ENCODE data around the gene OR56A5.

OR56A5 gene

GRCh38 chr11:5931061-5931460 is 37.2 kb downstream of the OR56A5 start:
- no peak for DNase-seq

DNA sequence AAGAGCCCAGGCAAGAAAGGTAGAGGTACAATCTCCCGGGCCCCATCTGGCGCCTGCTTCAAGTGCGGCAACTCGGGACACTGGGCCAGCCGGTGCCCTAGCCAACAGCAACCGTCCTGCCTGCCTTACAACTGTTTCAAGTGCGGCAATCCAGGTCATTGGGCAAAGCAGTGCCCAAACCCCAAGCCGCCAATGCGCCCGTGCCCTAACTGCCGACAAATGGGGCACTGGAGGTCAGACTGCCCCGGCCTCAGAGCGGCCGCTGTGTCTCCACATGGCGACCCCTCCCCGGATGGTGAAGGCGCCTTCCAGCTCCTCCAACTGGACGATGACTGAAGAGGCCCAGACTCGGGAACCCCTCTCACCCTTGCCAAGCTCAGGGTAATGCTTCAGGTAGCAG is 37.7 kb downstream of the OR56A5 start:
- DNase-seq, result no peak

DNA sequence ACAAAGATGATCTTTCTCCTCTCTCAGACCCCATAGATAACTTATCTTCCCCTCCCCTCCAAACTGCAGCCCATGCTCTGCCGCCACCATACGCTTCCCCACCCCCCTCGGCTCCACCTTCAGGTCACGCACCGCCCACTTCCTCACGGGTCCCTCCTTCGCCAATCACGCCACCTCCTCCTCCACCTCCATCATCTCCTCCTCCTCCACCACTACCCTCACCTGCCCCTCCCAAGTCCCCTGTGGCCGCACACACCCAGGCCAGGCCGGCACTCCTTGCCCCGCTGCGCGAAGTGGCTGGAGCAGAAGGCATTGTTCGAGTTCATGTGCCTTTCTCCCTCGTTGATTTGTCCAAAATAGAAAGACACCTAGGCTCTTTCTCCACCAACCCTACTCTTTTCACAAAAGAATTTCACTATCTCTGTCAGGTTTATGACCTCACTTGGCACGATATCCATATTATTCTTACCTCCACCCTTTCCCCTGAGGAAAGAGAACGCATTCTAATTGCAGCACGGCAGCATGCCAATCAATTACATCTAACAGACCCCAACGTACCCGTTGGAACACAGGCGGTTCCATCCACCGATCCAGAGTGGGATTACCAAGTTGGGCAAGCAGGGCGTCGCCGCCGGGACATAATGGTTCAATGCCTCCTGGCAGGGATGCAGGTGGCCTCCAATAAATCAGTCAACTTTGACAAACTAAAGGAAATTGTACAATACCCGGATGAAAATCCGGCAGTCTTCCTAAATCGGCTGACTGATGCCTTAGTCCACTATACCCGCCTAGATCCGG is 38.5 kb downstream of the OR56A5 start:
- DNase-seq, result no peak

- DNase-seq, result no peak
Measured at GRCh38 chr11:5928811-5929210, 39.5 kb downstream of the OR56A5 start.

DNA sequence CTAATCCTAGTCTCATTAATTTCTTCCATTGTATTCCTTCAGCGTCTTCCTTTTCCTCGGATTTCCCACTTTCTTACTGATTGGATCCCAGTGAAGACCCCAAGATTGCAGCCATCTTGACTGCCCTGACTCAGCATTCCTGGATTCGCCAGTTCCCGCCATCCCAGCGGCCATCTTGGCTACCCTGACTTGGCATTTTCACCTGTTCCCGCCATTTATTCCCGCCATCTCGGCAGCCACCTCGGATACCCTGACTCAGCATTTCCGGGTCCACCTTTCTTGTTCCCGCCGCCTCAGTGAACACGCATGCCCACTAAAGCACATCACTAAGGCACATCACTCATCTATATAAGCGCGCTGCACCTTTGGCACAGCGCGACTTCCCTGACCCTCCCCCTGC is 40.0 kb downstream of the OR56A5 start:
- no peak for DNase-seq

DNA sequence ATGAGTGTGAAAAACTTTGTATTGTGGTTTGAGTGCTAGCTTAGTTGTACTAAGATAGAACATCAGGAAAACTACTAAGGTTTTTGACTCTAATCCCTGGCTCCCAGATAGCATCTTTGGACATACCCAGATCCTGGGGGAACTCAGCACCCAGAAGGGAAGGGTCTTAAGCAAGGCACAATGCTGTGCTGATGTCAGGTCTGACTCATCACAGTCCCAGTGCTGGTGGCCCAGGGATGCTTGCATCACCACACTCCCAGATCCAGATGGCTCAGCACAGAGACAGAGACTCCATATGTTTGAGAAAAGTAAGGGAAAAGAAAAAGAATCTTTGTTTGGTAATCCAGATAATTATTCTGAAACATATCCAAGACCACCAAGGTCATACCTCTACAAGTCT is 44.5 kb downstream of the OR56A5 start:
- no peak for DNase-seq

- no peak for DNase-seq
Measured at GRCh38 chr11:5923427-5923776, 44.9 kb downstream of the OR56A5 start.

DNA sequence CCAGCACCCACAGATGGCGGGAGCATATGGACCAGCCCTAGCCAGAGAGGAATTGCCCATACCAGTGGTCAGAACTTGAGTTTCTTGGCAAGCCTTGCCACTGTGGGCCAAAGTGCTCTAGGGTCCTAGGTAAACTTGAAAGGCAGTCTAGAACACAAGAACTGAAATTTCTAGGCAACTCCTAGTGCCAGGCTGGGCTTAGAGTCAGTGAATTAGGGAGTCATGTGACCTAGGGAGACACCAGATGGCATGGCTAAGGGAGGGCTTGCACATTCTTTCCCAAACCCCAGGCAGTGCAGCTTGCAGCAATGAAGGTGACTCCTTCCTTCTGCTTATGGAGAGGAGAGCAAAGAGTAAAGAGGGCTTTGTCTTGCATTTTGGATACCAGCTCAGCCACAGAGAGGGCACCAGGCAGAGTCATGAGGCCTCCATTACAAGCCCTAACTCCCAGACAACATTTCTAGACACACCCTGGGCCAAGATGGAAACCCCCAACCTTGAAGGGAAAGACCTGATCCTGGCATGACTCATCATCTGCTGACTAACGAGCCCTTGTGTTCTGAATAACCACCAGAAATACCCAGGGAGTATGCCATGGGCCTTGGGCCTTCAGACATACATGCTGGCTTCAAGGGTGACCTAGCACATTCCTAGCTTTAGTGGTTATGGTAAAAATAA is 45.4 kb downstream of the OR56A5 start:
- DNase-seq, result peak; percentile 74
